Esophagus squamous epithelium (tissue), 4 donors: ENCODE measurements around the gene TPSAB1.
"Not testable (repeated sequence)": the region's sequence is repeated elsewhere in the genome, so short reads cannot be mapped to it uniquely, and the experiment has no call there.

ENCODE experiments used
- CTCF ChIP-seq, 6 experiments: fragments of 450-650 bp in 4 of 6; fragments of 200-600 bp in 2 of 6; sonication (generic) in 2 of 6; IDR thresholded peaks; one replicate each; pipeline ENCODE4 v1.5.1; 2016 to 2019; ENCODE audit warnings: antibody characterized with exemption in 6 of 6, mild to moderate bottlenecking in 4 of 6, moderate library complexity in 4 of 6
- POLR2A ChIP-seq, 4 donors: fragments of 450-650 bp; IDR thresholded peaks; one replicate each; pipeline ENCODE4 v1.6.1; 2017; ENCODE audit warnings: antibody characterized with exemption in 4 of 4, mild to moderate bottlenecking in 4 of 4, moderate library complexity in 3 of 4

DNA sequence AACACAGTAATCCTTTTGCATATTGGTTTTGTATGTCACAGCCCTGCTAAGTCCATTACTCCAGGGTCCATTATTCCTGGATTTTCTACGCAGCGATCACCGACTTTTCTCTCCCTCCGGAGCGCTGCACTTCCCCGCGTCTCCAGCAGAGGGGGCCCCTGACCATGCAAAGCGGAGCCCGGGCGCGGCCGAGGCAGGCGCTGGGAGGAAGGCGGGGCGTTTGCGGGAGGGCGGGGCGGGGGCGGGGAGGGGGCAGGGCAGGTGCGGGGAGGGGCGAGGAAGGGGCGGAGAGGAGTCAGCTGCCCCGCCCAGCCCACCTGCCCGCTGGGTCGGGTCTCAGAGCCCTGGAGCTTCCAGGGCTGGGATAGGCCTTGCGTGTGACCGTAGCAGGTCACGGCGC is 3.8 kb upstream of the TPSAB1 start:
- TF ChIP-seq POLR2A, CTCF (IDR thresholded peaks at IDR 0.05): not testable (repeated sequence)
